Measurements from ENCODE around the gene ZNF780A. TPM values are rescaled to one million over a fixed set of nuclear protein-coding genes. Genes with fewer than 3 reads are reported as not detected.
"Not testable (repeated sequence)": the region's sequence is repeated elsewhere in the genome, so short reads cannot be mapped to it uniquely, and the experiment has no call there.

The ZNF780A gene
- polyA plus RNA-seq, 1 donor from 2014 or later, result 9.6 TPM

GRCh38 chr19:40055832-40056504 lies 34.8 kb downstream of the ZNF780A start, which contains the start of gene ZNF780B:
Gene ZNF780B, minus strand, starts transcription at chr19:40056231. Its CDS starts 5,899 bp downstream, at chr19:40050332.
- peaks cover 12% of the 10 kb centered on the region for H3K36me3 Mint-ChIP-seq
- peak within 1 kb of the TSS; percentile 68 to 96 (median 92) for H3K27ac Mint-ChIP-seq
- no peaks in the 10 kb centered on the region for H3K27me3 Mint-ChIP-seq
- H3K4me1 Mint-ChIP-seq, result peaks cover 30 to 45% (median 35%) of the 10 kb centered on the region in 3 donors
- H3K9me3 Mint-ChIP-seq, result peaks cover 0 to 18% (median 11%) of the 10 kb centered on the region in 3 donors
- peak within 1 kb of the TSS; percentile 96 to 100 (median 100) for H3K4me3 Mint-ChIP-seq

- Mint-ChIP-seq H3K4me1 (peaks cover 32 to 45% (median 35%) of the 10 kb centered on the region in 3 donors), H3K27ac (peak overlapping the region in 1 of 3 donors; percentile 92)
These were observed 35.7 kb downstream of the ZNF780A start for GRCh38 chr19:40055049-40055448.

GRCh38 chr19:40054632-40055031 lies 36.1 kb downstream of the ZNF780A start:
- Mint-ChIP-seq H3K36me3 (peaks cover 18% of the 10 kb centered on the region), H3K27me3 (no peaks in the 10 kb centered on the region), H3K4me1 (peaks cover 32 to 45% (median 35%) of the 10 kb centered on the region in 3 donors), H3K4me3 (peak overlapping the region; percentile 55 to 99 (median 78)), H3K9me3 (peaks cover 2 to 20% (median 11%) of the 10 kb centered on the region in 3 donors), H3K27ac (peak overlapping the region in 1 of 3 donors; percentile 58)

More at GRCh38 chr19:40055049-40055448, 35.7 kb downstream of the ZNF780A start:
- H3K27me3 Mint-ChIP-seq, result no peaks in the 10 kb centered on the region
- peaks cover 2 to 23% (median 14%) of the 10 kb centered on the region in 3 donors for H3K9me3 Mint-ChIP-seq
- H3K36me3 Mint-ChIP-seq, result peaks cover 17% of the 10 kb centered on the region
- peak overlapping the region; percentile 96 to 100 (median 100) for H3K4me3 Mint-ChIP-seq

DNA sequence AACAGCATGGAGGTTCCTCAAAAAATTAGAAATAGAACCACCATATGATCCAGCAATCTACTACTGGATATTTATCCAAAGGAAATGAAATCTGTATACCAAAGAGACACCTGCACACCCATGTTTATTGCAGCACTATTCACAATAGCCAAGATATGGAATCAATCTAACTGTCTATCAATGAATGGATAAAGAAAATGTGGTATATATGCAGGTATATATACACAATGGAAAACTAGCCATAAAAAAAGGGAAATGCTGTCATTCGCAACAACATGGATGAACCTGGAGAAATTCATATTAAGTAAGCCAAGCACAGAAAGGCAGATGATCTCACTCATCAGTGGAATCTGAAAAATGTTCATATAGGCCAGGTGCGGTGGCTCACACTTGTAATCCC lies 37.3 kb downstream of the ZNF780A start:
- Mint-ChIP-seq H3K9me3 (peaks cover 2 to 14% (median 6%) of the 10 kb centered on the region in 3 donors), H3K27ac (no peak overlapping the region), H3K27me3 (no peaks in the 10 kb centered on the region), H3K4me1 (peaks cover 32 to 45% (median 35%) of the 10 kb centered on the region in 3 donors), H3K36me3 (peaks cover 23% of the 10 kb centered on the region), H3K4me3 (peak overlapping the region; percentile 13 to 75 (median 58))

GRCh38 chr19:40041718-40042117 lies 49.0 kb downstream of the ZNF780A start:
- not testable (repeated sequence) for H3K27ac Mint-ChIP-seq, H3K27me3 Mint-ChIP-seq, H3K4me3 Mint-ChIP-seq, H3K4me1 Mint-ChIP-seq
- H3K36me3 Mint-ChIP-seq, result peaks cover 30% of the 10 kb centered on the region
- peaks cover 9 to 16% (median 12%) of the 10 kb centered on the region in 3 donors for H3K9me3 Mint-ChIP-seq

- not testable (repeated sequence) for H3K27me3 Mint-ChIP-seq, H3K27ac Mint-ChIP-seq, H3K4me1 Mint-ChIP-seq, H3K4me3 Mint-ChIP-seq, H3K36me3 Mint-ChIP-seq
- peaks cover 7 to 24% (median 14%) of the 10 kb centered on the region in 3 donors for H3K9me3 Mint-ChIP-seq
These were observed 52.7 kb downstream of the ZNF780A start for GRCh38 chr19:40038047-40038446.

DNA sequence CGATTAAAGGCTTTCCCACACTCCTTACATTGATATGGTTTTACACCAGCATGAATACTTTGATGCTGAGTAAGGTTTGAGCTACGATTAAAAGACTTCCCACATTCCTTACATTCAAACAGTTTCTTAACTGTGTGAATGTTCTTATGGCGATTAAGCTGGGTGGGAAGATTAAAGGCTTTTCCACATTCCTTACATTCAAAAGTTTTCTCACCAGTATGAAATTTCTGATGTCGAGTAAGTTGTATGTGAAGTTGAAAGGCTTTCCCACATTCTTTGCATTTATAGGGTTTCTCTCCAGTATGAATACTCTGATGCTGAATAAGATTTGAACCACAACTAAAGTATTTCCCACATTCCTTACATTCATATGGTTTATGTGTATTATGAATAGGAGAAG lies 54.7 kb downstream of the ZNF780A start:
- no peaks in the 10 kb centered on the region for H3K4me1 Mint-ChIP-seq
- no peaks in the 10 kb centered on the region for H3K27me3 Mint-ChIP-seq
- H3K27ac Mint-ChIP-seq, result no peak overlapping the region
- no peak overlapping the region for H3K4me3 Mint-ChIP-seq
- peaks cover 2% of the 10 kb centered on the region for H3K36me3 Mint-ChIP-seq
- H3K9me3 Mint-ChIP-seq, result peaks cover 11 to 33% (median 23%) of the 10 kb centered on the region in 3 donors

GRCh38 chr19:40033989-40034560 lies 56.7 kb downstream of the ZNF780A start:
- Mint-ChIP-seq H3K9me3 (peaks cover 14 to 48% (median 37%) of the 10 kb centered on the region in 3 donors), H3K27ac (no peak overlapping the region), H3K27me3 (no peaks in the 10 kb centered on the region), H3K4me3 (no peak overlapping the region), H3K4me1 (peaks cover 0 to 2% (median 0%) of the 10 kb centered on the region in 3 donors), H3K36me3 (peaks cover 2% of the 10 kb centered on the region)

DNA sequence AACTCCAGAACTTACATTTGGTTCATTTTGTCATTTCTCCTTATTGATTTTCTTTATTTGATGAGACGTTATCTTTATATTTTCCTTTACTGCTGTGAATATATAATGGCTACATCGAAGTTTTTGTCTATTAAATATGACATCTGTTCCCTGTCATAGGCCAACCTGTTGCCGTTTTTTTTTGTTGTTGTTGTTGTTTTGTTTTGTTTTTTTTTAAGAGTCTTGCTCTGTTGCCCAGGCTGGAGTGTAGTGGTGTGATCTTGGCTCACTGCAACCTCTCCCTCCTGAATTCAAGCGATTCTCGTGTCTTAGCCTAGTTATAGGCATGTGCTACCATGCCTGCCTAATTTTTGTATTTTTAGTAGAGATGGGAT lies 64.2 kb downstream of the ZNF780A start:
- Mint-ChIP-seq H3K4me1 (peaks cover 0 to 2% (median 0%) of the 10 kb centered on the region in 3 donors), H3K27ac (no peak overlapping the region), H3K36me3 (no peaks in the 10 kb centered on the region)

GRCh38 chr19:40025938-40026596 lies 64.7 kb downstream of the ZNF780A start:
- H3K27ac Mint-ChIP-seq, result no peak overlapping the region
- H3K36me3 Mint-ChIP-seq, result no peaks in the 10 kb centered on the region
- H3K4me3 Mint-ChIP-seq, result peak overlapping the region in 1 of 4 donors; percentile 5
- H3K9me3 Mint-ChIP-seq, result peaks cover 17 to 54% (median 51%) of the 10 kb centered on the region in 3 donors
- no peaks in the 10 kb centered on the region for H3K27me3 Mint-ChIP-seq
- peaks cover 0 to 2% (median 0%) of the 10 kb centered on the region in 3 donors for H3K4me1 Mint-ChIP-seq

More for the DNA sequence above, 64.2 kb downstream of the ZNF780A start:
- Mint-ChIP-seq H3K27me3 (no peaks in the 10 kb centered on the region), H3K4me3 (peak overlapping the region in 1 of 4 donors; percentile 5), H3K9me3 (peaks cover 16 to 55% (median 49%) of the 10 kb centered on the region in 3 donors)

GRCh38 chr19:40023969-40024368 lies 66.8 kb downstream of the ZNF780A start:
- H3K4me3 Mint-ChIP-seq, result no peak overlapping the region
- H3K27ac Mint-ChIP-seq, result no peak overlapping the region
- H3K36me3 Mint-ChIP-seq, result peaks cover 4% of the 10 kb centered on the region

More at GRCh38 chr19:40023969-40024368, 66.8 kb downstream of the ZNF780A start:
- H3K9me3 Mint-ChIP-seq, result peaks cover 14 to 50% (median 44%) of the 10 kb centered on the region in 3 donors
- no peaks in the 10 kb centered on the region for H3K27me3 Mint-ChIP-seq
- H3K4me1 Mint-ChIP-seq, result no peaks in the 10 kb centered on the region

Other genes starting within 250 kb of the ZNF780A start
- 183 TPM for gene FBL, start 244.6 kb downstream of the ZNF780A start, polyA plus RNA-seq
- gene FCGBP, start 156.3 kb downstream of the ZNF780A start, polyA plus RNA-seq, result 0.25 TPM
- gene PSMC4, start 119.8 kb downstream of the ZNF780A start, polyA plus RNA-seq, result 98.9 TPM
- gene ZNF546, start 93.9 kb downstream of the ZNF780A start, polyA plus RNA-seq, result 3.6 TPM
- 10.8 TPM for gene ZNF780B, start 34.7 kb downstream of the ZNF780A start, polyA plus RNA-seq
- gene MAP3K10, start 100.5 kb upstream of the ZNF780A start, polyA plus RNA-seq, result 0.44 TPM
- not detected for gene TTC9B, start 127.4 kb upstream of the ZNF780A start, polyA plus RNA-seq
- gene CCNP, start 135.7 kb upstream of the ZNF780A start, polyA plus RNA-seq, result not detected
- gene AKT2, start 194.4 kb upstream of the ZNF780A start, polyA plus RNA-seq, result 28.1 TPM